ENCODE results near the gene THOC6.

The THOC6 gene

DNA sequence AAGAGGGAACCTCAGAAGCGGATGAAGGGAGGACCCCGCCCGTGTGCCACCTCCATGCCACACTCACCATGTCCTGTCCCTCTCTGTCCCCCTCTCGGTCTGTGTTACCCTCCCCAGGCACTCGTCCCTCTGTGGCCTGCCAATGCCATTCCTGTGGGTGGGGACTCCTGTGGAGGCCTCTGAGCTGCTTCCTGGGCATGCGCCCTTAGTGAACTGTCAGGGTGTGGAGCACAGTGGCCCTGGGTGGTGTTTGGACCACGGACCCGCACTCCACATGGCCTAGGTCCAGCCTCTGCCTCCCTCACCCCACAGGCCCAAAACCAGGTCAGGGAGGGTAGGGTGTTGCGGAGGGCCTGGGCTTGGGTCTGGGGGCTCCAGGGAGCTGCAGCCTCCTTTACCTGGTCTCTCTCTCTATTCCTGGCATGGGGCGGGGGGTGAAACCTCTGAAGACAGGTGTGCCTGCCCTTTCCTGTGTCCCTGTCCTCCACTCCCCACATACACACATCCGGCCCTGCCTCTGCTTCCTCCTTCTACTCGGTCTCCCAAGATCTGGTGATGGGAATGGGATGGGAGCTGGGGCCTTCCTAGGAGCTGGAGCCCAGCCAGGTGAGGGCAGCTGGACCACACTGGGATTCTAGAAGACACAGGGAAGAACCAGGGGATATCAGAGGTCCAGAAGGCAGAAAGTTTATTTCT is 32.1 kb upstream of the THOC6 start:
- DNase-seq (ENCODE audit: low read depth), result no peak

DNA sequence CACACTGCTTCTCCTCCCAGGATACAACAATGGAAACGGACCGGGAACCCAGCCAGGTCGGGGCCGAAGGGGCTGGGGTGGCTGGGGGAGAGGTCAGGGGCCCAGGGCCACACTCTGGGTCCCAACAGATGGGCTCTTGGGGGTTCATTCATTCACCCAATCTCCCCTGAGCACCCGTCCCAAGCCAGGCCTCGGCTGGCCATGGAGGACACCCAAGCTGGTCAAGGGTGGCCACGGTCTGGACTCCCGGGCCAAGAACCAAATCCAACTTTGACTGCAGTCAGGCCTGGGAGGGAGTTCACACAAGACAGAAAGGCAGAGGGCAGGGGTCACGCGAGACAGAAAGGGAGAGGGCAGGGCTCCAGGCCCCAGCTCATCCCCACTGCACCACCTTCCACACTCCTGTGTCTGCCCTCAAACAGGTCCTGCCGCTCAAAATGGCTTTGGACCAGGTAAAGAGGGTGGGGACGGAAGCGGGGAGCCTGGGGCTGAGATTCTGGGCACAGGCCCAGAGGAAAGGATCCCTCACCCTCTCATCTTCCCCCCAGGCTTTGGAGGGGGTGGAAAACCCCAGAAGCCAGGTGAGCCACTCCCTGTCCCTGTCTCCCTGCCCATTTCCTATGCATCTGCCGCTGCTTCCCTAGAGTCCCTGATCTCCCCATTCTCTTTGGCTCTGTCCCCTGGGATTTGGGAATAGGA is 31.3 kb upstream of the THOC6 start:
- DNase-seq (ENCODE audit: low read depth), result no peak

DNA sequence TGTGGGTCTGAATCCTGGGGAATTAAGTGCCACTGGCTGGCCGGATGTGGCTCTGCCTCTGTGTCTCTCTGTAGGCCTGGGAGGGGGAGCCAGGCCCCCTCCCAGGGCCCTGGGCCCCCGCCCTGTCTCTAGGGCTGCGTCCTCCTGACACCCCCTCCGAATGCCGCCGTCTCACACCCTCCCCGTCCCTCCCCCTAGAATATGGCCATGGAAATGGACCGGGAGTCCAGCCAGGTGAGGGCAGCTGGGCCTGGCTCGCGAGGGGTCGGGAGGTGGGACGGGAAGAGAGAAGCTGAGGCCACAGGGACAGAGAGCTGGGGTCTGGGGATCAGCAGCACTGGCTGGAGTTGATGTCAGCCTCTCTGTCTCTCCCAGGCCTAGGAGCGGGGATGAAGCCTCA is 27.5 kb upstream of the THOC6 start:
- no peak for DNase-seq (ENCODE audit: low read depth)

DNA sequence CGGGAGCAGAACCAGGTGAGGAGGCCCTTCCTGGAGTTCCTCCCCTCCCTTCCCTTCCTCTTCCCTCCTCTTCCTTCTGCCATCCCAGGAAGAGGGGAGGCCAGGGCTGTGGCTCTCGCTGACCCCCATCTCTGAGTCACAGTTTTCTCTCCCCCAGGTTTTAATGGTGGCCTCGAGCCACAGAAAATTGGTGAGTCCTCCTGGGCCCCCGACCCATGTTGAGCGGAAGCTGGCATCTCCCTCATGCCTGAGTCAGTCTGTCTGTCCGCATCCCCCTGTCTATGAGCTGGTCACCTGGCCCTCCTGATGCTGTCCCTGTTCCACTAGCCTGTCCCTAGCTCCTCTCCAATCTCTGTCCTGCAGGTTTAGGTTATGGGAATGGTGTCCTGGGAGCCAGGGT is 23.9 kb upstream of the THOC6 start:
- no peak for DNase-seq (ENCODE audit: low read depth)

GRCh38 chr16:3000540-3000939 is 23.3 kb upstream of the THOC6 start:
- DNase-seq (ENCODE audit: low read depth), result no peak

GRCh38 chr16:3001316-3001715 is 22.5 kb upstream of the THOC6 start:
- DNase-seq (ENCODE audit: low read depth), result no peak

DNA sequence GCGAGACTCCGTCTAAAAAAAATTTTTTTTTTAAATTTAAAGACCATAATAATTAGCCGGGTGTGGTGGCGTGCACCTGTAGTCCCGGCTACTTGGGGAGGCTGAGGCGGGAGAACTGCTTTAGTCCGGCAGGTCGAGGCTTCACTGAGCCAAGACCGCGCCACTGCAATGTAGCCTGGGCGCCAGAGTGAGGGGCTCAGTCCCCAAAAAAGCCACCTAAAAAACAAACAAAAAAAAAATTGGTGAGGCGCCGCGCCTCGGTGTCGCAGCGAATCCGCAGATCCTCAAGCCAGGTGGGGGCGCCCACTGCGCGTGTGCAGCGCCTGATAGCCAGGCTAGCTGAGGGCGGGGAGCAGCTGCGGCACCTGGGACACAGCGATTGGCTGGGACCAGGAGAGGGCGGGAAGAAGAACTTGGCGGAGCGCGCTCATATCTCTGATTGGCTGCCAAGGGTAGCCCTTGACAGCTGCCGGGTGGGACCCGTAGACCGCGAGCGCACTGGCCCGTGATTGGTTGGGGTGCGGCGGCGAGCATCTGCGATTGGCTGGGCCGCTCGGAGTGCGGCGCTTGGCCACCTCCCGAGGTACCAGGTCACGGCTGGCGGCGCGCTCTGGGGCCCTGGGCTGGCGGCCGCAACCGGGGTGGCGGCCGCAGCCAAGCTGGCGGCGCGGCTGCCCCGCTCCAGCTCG is 20.1 kb upstream of the THOC6 start:
- peak; percentile 93 for DNase-seq (ENCODE audit: low read depth)

DNA sequence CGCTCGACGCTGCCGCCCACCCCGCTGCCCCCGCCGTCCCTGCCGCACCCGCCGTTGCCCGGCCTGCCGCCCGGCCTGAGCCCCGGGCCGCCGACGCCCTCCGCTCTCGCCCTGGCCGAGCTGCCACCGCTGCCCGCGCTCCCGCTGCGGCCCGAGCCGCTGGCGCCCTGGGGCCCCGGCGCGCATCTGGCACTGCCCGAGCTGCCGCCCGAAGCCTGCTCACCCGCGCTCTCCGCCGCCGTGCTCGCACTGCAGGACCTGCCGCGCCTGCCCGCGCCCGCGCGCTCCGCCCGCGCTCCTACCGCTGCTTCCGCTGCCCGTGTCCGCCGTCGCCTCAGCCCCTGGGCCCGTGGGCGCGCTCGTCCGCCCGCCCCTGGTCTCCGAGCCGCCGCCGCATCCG is 19.5 kb upstream of the THOC6 start:
- DNase-seq (ENCODE audit: low read depth), result no peak

DNA sequence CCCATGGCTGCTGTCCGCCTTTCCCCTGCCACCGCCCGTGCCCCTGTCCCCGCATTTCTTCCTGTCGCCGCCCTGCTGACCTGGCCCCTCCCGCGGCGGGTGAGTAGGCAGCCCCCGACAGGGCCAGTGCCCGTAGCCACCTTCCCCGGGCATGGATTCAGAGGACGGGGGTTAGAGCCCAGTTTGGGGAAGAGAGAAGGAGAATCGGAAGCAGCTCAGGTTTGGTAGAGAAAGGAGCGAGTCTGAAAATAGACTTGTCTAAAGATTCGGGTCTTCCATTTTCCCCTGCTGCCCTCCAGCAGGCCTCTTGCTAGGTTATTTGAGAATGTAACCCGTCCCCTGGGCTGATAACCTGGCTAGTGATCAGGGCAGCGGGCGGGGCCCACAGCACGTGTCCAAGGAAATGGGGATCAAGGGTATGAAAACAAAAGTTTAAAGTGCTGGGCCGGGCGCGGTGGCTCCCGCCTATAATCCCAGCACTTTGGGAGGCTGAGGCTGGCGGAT is 19.0 kb upstream of the THOC6 start:
- no peak for DNase-seq (ENCODE audit: low read depth)

- DNase-seq (ENCODE audit: low read depth), result no peak
Observed at GRCh38 chr16:3007059-3007956, 16.5 kb upstream of the THOC6 start.

- no peak for DNase-seq (ENCODE audit: low read depth)
Observed at GRCh38 chr16:3007957-3008689, 15.7 kb upstream of the THOC6 start.

GRCh38 chr16:3008690-3009037 is 15.2 kb upstream of the THOC6 start:
- DNase-seq (ENCODE audit: low read depth), result no peak

DNA sequence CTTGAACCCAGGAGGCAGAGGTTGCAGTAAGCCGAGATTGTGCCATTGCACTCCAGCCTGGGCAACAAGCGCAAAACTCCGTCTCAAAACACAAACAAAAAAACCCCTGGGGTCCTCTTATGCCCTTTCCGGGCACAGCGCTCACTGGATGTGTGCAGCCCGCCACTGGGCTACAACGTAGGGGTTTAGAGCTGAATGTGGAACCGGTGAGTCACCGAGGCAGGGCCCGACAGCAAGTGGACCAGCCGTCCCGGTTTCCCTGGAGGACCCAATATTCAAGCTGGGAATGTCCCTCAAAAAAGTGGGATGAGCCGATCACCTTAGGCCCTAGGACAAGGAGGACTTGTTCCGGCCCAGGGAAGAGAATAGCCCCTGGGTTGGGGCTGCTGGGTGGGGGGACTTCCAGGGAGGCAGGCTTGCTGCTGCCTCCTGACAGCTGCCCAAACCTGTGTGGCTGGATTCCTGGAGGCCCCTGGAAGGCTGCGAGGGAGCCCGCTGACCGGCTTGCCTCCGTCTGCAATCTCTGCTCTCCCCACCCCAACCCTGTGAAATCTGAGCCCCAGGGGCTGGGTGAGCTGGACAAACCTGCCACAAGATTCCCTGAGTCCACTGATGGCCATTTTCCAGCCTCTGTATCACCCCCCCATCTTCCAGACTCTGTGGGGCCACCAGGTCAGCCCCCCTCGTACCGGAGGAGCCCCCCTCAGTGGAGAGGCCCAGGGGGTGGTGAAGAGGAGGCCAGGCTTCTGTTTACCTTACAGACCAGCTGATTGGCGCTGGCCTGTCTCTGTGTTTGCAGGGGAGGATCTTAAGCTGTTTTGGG is 14.1 kb upstream of the THOC6 start:
- DNase-seq (ENCODE audit: low read depth), result no peak

DNA sequence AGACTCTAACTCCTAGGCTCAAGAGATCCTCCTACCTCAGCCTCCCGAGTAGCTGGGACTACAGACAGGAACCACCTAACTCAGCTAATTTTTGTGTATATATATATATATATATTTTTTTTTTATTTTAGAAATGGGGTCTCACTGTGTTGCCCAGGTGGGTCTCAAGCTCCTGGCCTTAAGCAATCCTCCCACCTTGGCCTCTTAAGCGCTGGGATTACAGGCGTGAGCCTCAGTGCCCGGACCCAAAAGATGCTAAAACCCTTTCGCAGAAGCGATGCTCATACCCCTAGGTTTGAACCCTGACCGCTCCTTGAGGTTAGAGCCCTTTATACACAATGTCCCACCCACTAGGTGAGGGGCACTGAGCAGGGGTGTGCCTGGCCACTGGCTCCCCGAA is 13.3 kb upstream of the THOC6 start:
- no peak for DNase-seq (ENCODE audit: low read depth)

DNA sequence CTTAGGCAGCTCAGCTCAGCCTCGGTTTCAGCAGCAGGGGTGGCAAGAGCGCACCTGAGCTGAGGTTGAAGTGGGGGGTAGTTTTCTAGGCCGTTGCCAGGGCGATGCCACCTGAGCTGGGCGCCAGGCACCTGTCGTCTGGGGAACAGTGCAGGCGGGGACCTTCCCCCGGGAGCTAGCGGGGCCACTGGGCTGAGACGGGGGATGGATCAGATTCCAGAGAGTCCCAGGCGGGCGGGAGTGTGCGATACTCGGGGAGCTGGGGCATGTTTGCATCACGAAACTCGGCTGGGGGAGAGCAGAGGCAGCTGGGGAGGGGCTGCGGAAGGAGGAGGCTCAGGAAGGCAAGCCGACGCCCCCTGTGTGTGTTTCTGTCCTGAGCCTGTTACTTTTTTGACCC is 11.6 kb upstream of the THOC6 start:
- no peak for DNase-seq (ENCODE audit: low read depth)

DNA sequence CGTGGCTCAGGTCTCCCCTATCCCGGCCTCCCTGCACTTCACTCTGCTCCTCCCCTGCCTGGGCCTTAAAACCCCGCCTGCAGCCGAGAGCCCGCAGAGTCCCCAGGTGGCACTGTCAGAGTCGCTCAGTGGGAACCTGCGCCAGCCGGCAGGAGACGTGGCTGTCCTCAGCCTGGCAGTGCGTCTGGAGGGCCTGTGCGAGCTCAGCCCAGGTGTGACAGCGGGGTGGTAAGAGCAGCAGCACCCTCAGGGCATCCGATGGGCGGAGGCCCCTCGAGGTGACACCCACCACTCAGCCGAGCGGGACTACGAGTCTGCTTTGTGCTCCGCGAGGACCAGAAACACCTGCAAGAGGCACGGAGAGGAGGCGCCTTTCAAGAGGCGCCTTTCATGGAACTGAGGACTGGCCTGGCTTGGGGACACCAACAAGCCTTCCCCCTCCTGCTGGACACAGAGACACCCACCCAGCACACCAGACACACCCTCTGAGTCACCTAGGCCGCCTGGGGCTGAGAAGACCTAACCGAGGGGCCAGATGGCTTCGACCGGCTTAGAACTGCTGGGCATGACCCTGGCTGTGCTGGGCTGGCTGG is 10.9 kb upstream of the THOC6 start, which contains the start of gene CLDN9:
TSS of gene CLDN9 (plus strand) at position 96 of the 593 bp plus-strand sequence. CDS start at position 536, 440 bp downstream.
- no peak for DNase-seq (ENCODE audit: low read depth)

- DNase-seq (ENCODE audit: low read depth), result no peak
Observed at GRCh38 chr16:3013491-3013951, 10.3 kb upstream of the THOC6 start.

DNA sequence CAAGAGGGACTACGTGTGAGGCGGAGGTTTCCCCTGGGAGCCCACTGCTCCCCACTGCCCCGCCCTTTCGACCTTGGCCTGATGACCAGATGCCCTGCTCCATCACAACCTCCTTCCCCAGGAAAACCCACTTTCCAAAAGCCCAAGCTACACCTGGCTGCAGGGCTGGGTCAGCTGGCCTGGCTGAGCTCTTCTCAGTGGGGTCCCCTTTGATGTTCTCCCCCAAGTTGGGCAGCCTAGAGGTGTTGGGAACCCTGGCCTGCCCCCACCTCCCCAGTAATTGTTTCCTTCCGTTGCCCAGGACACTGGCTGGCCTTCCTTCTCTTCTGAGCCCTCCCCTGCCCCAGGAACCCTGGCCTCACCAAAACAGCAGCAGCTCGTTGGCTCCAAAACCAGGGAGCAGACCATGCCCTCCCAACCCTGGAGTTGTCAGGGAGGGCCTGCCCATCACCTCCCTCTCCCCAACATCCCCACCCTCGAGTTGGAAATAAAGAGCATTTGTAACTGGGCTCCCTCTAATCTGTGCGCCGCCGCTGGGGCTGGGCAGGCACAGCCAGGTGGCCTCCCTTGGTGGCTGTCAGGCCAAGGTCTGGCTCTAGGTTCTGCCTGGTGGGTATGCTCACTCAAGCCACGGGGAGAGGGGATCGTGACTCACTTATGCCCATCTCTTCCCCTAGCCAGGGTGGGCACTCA is 9.7 kb upstream of the THOC6 start:
- no peak for DNase-seq (ENCODE audit: low read depth)

GRCh38 chr16:3014971-3015370 is 8.9 kb upstream of the THOC6 start:
- DNase-seq (ENCODE audit: low read depth), result no peak
